ENCODE measurements around the gene EPB41L4B.
A peak's percentile ranks its signal among the peaks of the same experiment; 100 is the strongest.

EPB41L4B gene

DNA sequence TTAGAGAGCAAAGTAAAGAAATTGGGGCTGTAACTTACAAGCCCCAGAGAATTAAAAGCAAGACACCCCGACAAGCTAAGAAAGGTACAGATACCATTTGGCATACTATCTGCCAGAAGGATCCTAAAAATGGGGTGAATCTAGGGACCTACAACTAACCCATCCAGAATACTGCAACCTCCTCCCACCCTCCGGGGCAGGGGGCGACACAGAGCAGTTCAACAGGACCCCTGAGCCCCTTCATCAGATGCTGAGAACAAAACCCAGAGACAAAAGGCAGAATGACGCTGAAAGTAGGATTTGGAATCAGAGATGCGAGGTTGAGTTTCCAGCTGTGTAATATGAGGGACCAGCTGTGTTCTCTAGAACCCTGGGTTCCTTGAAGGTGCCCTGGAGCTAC, 71.2 kb downstream of the EPB41L4B start:
- Histone ChIP-seq H3K9ac (ENCODE audit: low read depth, low read length) (no peak overlapping the region), H3K36me3 (ENCODE audit: control insufficient read depth, insufficient read depth, low read length) (no peaks in the 10 kb centered on the region), H3K9me3 (ENCODE audit: control insufficient read depth, insufficient read depth, low read length) (no peaks in the 10 kb centered on the region), H3K27me3 (ENCODE audit: control insufficient read depth, insufficient read depth, low read length) (no peaks in the 10 kb centered on the region), H3K4me3 (ENCODE audit: low read depth, low read length) (no peak overlapping the region), H3K4me1 (ENCODE audit: control insufficient read depth, insufficient read depth, low read length) (no peaks in the 10 kb centered on the region)

DNA sequence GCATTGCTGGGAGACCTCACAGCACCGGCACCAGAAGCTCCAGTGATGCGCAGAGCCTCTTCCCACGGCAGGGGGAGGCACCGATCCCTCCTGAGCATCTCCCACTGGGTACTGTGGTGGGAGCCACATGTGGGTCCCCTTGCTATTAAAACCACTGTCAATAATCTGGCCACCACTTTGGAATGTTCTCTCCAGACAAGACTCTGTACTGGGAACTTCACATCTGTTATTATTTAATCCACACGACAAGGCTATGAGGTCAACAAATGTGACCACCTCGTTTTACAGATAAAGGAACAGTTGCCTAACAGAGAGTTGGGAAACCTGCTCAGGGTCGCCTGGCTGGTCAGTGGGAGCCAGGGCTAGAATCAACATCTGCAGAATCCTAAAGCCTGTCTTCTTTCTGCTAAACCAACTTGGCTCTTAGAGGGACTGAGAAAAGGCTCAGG, 72.7 kb downstream of the EPB41L4B start:
- peaks cover 3% of the 10 kb centered on the region for H3K4me1 ChIP-seq (ENCODE audit: control insufficient read depth, insufficient read depth, low read length)

DNA sequence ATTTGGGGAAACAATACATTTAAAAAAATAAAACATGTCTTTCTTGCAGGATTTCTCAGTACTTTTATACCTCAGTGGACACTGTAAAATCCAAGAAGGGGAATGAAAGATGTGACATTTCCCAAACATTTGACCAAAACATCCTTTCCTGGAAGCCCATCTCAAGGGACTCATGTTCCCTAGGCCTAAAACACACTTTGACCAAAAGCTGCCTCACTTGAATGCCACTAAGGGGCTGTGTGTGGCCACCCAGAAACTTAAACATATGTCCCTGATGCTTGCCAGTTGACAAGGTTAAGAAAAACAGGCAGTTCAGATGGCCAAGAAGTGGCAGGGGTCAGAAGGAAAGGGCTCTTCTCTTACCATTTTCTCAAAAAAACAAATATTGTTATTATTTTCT, 73.6 kb downstream of the EPB41L4B start:
- H3K36me3 ChIP-seq (ENCODE audit: control insufficient read depth, insufficient read depth, low read length), result no peaks in the 10 kb centered on the region
- H3K4me1 ChIP-seq (ENCODE audit: control insufficient read depth, insufficient read depth, low read length), result peaks cover 3% of the 10 kb centered on the region
- no peaks in the 10 kb centered on the region for H3K27me3 ChIP-seq (ENCODE audit: control insufficient read depth, insufficient read depth, low read length)
- no peaks in the 10 kb centered on the region for H3K9me3 ChIP-seq (ENCODE audit: control insufficient read depth, insufficient read depth, low read length)
- peak overlapping the region; percentile 8 for H3K9ac ChIP-seq (ENCODE audit: low read depth, low read length)
- H3K4me3 ChIP-seq (ENCODE audit: low read depth, low read length), result no peak overlapping the region

More for the DNA sequence above, 72.7 kb downstream of the EPB41L4B start:
- H3K36me3 ChIP-seq (ENCODE audit: control insufficient read depth, insufficient read depth, low read length), result no peaks in the 10 kb centered on the region
- H3K4me3 ChIP-seq (ENCODE audit: low read depth, low read length), result no peak overlapping the region
- no peak overlapping the region for H3K9ac ChIP-seq (ENCODE audit: low read depth, low read length)
- no peaks in the 10 kb centered on the region for H3K9me3 ChIP-seq (ENCODE audit: control insufficient read depth, insufficient read depth, low read length)
- no peaks in the 10 kb centered on the region for H3K27me3 ChIP-seq (ENCODE audit: control insufficient read depth, insufficient read depth, low read length)

DNA sequence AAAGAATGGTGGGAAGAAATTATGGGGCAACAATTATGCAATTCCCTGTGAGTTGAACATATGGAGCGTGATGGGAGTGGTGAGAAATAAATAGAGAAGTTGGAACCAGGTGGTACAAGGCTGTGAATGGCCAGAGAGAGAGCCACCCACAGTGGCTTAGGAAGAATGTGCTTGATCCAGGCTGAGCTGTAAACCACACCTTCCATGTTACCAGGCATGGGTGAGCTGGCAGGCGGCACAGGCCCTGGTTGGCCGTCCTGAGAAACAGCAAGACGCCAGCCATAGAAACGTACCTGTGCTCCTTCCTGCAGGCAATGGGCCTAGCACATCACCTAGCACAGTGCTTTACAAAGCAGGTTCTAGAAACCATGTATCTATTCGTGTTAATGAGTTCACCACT, 74.3 kb downstream of the EPB41L4B start:
- no peak overlapping the region for H3K4me3 ChIP-seq (ENCODE audit: low read depth, low read length)
- H3K9ac ChIP-seq (ENCODE audit: low read depth, low read length), result no peak overlapping the region
- no peaks in the 10 kb centered on the region for H3K9me3 ChIP-seq (ENCODE audit: control insufficient read depth, insufficient read depth, low read length)
- no peaks in the 10 kb centered on the region for H3K27me3 ChIP-seq (ENCODE audit: control insufficient read depth, insufficient read depth, low read length)
- H3K4me1 ChIP-seq (ENCODE audit: control insufficient read depth, insufficient read depth, low read length), result peaks cover 8% of the 10 kb centered on the region
- H3K36me3 ChIP-seq (ENCODE audit: control insufficient read depth, insufficient read depth, low read length), result no peaks in the 10 kb centered on the region

DNA sequence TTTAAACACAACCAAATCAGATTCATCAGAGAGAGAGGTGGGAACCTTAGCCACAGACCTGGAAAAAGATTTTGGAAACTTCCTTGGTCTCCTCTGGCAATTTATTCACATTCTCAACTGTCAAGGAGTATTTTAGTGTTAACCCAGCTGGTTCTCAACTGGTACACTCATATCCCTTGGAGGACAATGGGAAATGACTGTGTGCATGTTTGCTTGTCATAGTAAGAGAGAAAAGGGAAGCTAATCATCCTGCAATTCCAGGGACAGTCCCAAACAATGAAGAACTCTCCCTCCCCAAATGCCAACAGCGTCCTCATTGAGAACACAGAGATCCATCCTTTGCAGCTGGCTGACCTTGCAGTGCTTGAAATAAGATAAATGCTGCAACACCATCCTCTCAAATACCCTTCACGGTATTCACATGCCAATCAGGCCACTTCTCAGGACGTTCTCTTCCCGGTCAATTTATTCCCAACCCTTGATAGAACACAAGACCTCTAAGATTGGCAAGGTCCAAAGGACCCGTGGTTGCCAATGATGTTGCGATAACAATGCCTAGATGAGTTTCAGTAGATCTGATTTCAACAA, 75.5 kb downstream of the EPB41L4B start:
- Histone ChIP-seq H3K9me3 (ENCODE audit: control insufficient read depth, insufficient read depth, low read length) (no peaks in the 10 kb centered on the region), H3K4me3 (ENCODE audit: low read depth, low read length) (no peak overlapping the region), H3K27me3 (ENCODE audit: control insufficient read depth, insufficient read depth, low read length) (no peaks in the 10 kb centered on the region), H3K9ac (ENCODE audit: low read depth, low read length) (no peak overlapping the region), H3K4me1 (ENCODE audit: control insufficient read depth, insufficient read depth, low read length) (peaks cover 10% of the 10 kb centered on the region), H3K36me3 (ENCODE audit: control insufficient read depth, insufficient read depth, low read length) (no peaks in the 10 kb centered on the region)

DNA sequence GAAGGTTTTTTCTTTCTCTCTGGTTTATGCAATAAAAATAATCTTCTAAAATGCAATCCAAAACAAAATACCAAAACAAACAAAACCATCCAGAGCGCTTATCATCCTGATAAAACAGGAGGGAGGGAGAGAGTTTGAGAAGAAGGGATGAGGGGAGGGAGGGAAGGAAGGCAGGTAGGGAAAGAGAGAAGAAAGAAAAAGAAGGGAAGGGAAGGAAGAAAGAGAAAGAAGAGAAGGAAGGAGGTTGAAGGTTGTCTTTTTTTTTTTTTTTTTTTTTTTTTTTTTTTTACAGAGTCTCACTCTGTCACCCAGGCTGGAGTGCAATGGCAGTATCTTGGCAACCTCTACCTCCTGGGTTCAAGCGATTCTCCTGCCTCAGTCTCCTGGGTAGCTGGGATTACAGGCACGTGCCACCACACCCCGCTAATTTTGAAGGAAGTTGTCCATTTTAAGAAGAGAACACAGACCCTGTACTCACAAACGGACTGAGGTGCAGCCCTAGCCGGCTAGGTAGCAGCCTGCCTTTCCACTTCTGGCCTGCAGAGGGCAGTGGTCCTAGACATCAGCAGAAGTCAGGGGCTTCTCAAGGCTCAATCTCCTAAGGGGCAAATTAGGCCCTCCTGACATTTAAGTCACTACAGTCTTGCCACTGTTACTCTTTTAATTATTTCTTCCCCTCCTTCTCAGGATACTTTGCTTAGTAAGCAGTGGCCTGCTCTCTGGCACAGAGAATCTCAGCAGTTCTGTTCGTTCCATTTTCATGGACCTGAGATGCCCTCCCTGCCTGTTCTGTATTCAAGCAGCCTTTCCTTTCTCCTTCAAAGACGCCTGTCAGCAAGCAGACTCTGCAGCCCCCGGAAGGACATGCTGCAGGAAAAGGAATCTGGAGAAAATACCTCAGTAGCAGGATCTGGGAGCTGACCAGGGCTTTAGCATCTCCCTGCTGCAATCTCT, 76.4 kb downstream of the EPB41L4B start:
- Histone ChIP-seq H3K9ac (ENCODE audit: low read depth, low read length) (no peak overlapping the region), H3K4me3 (ENCODE audit: low read depth, low read length) (no peak overlapping the region), H3K36me3 (ENCODE audit: control insufficient read depth, insufficient read depth, low read length) (no peaks in the 10 kb centered on the region), H3K9me3 (ENCODE audit: control insufficient read depth, insufficient read depth, low read length) (no peaks in the 10 kb centered on the region), H3K27me3 (ENCODE audit: control insufficient read depth, insufficient read depth, low read length) (no peaks in the 10 kb centered on the region), H3K4me1 (ENCODE audit: control insufficient read depth, insufficient read depth, low read length) (peaks cover 10% of the 10 kb centered on the region)

DNA sequence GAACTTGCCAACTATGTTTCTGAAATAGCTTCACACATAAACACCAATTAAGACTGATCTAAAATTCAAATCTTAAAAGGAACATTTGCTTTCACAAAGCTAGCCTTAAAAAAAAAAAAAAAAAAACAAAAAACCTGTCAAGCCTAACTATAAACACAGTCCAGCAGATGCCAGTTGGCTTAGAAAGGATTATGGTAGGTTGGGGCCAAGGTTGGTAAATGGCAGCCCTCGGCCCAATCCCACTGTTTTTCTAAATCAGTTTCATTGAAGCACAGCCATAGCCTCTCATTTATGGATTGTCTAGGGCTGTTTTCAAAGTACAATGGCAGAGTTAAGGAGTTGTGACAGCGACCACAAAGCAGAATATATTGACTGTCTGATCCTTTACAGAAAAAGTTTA, 78.1 kb downstream of the EPB41L4B start:
- H3K4me1 ChIP-seq (ENCODE audit: control insufficient read depth, insufficient read depth, low read length), result peaks cover 10% of the 10 kb centered on the region
- H3K4me3 ChIP-seq (ENCODE audit: low read depth, low read length), result no peak overlapping the region
- H3K9me3 ChIP-seq (ENCODE audit: control insufficient read depth, insufficient read depth, low read length), result no peaks in the 10 kb centered on the region
- H3K27me3 ChIP-seq (ENCODE audit: control insufficient read depth, insufficient read depth, low read length), result no peaks in the 10 kb centered on the region
- no peaks in the 10 kb centered on the region for H3K36me3 ChIP-seq (ENCODE audit: control insufficient read depth, insufficient read depth, low read length)
- H3K9ac ChIP-seq (ENCODE audit: low read depth, low read length), result no peak overlapping the region

DNA sequence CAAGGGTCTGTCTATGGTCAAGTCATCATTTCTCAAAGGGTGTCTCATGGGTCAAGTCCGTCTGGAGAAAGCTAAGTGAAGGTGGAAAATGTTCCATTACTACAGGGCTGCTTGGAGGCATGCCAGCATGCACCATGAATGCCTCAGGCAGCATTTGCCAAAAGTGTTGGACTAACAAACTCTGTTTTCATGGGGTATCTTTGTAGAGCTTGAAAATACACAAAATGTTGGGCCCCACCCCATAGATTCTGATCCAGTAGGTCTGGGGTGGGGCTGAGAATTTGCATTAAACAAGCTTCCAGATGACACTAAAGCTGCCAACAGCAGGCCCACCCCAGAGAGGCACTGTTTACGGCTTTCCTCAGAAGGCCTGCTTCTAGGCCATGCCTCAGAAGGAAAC, 78.8 kb downstream of the EPB41L4B start:
- Histone ChIP-seq H3K27me3 (ENCODE audit: control insufficient read depth, insufficient read depth, low read length) (no peaks in the 10 kb centered on the region), H3K36me3 (ENCODE audit: control insufficient read depth, insufficient read depth, low read length) (no peaks in the 10 kb centered on the region), H3K9me3 (ENCODE audit: control insufficient read depth, insufficient read depth, low read length) (no peaks in the 10 kb centered on the region), H3K4me1 (ENCODE audit: control insufficient read depth, insufficient read depth, low read length) (peaks cover 10% of the 10 kb centered on the region), H3K4me3 (ENCODE audit: low read depth, low read length) (no peak overlapping the region), H3K9ac (ENCODE audit: low read depth, low read length) (no peak overlapping the region)

DNA sequence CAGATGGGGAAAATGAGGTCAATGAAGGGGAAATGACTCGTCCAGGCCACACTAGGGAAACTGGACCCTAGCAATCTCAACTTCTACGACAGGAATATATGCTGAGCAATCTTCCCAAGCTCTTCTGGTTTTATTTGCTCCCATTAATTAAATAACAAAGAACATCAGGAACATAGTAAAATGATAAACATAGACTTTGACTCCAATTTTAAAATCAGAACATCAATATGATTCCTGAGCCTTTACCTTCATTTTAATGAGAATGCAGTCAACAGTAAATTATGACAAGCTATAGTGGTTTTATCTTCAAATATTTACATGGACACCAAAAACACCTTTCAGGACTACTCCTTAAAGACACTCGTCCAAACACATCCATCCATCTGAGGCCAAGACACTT, 79.7 kb downstream of the EPB41L4B start:
- H3K9me3 ChIP-seq (ENCODE audit: control insufficient read depth, insufficient read depth, low read length), result no peaks in the 10 kb centered on the region
- H3K4me1 ChIP-seq (ENCODE audit: control insufficient read depth, insufficient read depth, low read length), result peaks cover 10% of the 10 kb centered on the region
- no peak overlapping the region for H3K4me3 ChIP-seq (ENCODE audit: low read depth, low read length)
- H3K9ac ChIP-seq (ENCODE audit: low read depth, low read length), result no peak overlapping the region
- H3K27me3 ChIP-seq (ENCODE audit: control insufficient read depth, insufficient read depth, low read length), result no peaks in the 10 kb centered on the region
- no peaks in the 10 kb centered on the region for H3K36me3 ChIP-seq (ENCODE audit: control insufficient read depth, insufficient read depth, low read length)

DNA sequence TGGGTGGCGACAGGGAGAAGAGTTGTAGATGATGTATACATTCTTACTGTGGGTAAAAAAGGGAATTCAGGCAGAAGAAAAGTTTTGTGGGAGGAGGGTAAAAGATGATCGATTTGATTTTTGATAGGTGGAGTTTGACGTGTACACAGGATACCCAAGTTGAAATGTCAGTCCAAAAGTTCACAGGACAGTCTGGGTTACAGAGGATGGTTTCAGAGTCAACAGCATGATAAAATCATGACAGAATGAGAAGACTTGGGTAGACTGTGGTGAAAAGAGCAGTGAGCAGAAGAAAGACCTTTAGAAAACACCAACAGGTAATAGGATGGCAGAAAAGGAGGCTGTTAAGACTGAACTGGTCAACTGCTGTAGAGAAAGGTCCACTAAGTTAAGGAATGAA, 81.6 kb downstream of the EPB41L4B start:
- Histone ChIP-seq H3K36me3 (ENCODE audit: control insufficient read depth, insufficient read depth, low read length) (no peaks in the 10 kb centered on the region), H3K4me3 (ENCODE audit: low read depth, low read length) (no peak overlapping the region), H3K9me3 (ENCODE audit: control insufficient read depth, insufficient read depth, low read length) (no peaks in the 10 kb centered on the region), H3K4me1 (ENCODE audit: control insufficient read depth, insufficient read depth, low read length) (peaks cover 10% of the 10 kb centered on the region), H3K9ac (ENCODE audit: low read depth, low read length) (no peak overlapping the region), H3K27me3 (ENCODE audit: control insufficient read depth, insufficient read depth, low read length) (no peaks in the 10 kb centered on the region)

DNA sequence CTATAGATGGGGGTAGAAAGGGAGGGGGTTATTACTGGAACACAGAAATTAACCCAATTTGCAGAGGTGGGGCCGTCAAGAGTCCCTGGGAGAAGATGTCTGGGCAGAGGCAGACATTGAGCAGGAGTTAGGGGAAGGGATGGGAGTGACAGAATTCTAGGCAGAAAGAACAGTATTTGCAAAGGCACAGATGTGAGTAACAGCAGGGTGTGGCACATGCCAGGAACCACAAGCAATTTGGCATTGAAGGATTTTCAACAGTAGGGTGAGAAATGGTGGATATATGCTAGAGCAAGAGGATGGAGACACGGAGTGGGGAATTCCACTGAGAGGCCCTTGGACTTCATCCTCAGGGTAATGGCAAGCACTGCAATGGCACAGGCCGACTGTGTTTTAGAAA, 82.2 kb downstream of the EPB41L4B start:
- no peaks in the 10 kb centered on the region for H3K27me3 ChIP-seq (ENCODE audit: control insufficient read depth, insufficient read depth, low read length)
- H3K9me3 ChIP-seq (ENCODE audit: control insufficient read depth, insufficient read depth, low read length), result no peaks in the 10 kb centered on the region
- no peak overlapping the region for H3K9ac ChIP-seq (ENCODE audit: low read depth, low read length)
- peaks cover 7% of the 10 kb centered on the region for H3K4me1 ChIP-seq (ENCODE audit: control insufficient read depth, insufficient read depth, low read length)
- no peaks in the 10 kb centered on the region for H3K36me3 ChIP-seq (ENCODE audit: control insufficient read depth, insufficient read depth, low read length)
- no peak overlapping the region for H3K4me3 ChIP-seq (ENCODE audit: low read depth, low read length)

DNA sequence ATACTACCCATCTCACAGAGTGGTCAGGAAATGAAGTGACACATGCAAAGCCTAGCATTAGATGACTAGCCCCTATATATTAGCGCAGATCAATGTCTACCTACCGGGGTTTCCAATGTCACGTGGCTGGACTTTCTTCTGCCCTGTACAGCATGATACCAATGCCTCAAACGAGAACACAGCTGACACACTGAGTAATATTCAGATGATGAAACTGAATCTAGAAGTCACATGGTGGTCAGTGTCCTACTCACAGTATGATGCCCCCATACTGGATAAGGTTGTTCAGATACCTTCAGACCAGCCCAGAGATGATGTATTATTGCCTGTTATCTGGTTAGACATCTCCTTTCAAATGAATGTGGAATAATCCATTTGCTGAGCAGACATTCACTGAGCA, 82.7 kb downstream of the EPB41L4B start:
- peaks cover 7% of the 10 kb centered on the region for H3K4me1 ChIP-seq (ENCODE audit: control insufficient read depth, insufficient read depth, low read length)
- H3K4me3 ChIP-seq (ENCODE audit: low read depth, low read length), result no peak overlapping the region
- H3K27me3 ChIP-seq (ENCODE audit: control insufficient read depth, insufficient read depth, low read length), result no peaks in the 10 kb centered on the region
- H3K36me3 ChIP-seq (ENCODE audit: control insufficient read depth, insufficient read depth, low read length), result no peaks in the 10 kb centered on the region
- H3K9ac ChIP-seq (ENCODE audit: low read depth, low read length), result no peak overlapping the region
- no peaks in the 10 kb centered on the region for H3K9me3 ChIP-seq (ENCODE audit: control insufficient read depth, insufficient read depth, low read length)
